Measurements from ENCODE around the gene SREBF2. TPM values are rescaled to one million over a fixed set of nuclear protein-coding genes. Genes with fewer than 3 reads are reported as not detected.

The SREBF2 gene
- total and polyA plus RNA-seq, 2 of the 13 experiments (the other 11 are each of a cell fraction or from before 2014, with no cell fraction given), result 53.8 to 72.6 TPM

- TF ChIP-seq, protein P1, sequence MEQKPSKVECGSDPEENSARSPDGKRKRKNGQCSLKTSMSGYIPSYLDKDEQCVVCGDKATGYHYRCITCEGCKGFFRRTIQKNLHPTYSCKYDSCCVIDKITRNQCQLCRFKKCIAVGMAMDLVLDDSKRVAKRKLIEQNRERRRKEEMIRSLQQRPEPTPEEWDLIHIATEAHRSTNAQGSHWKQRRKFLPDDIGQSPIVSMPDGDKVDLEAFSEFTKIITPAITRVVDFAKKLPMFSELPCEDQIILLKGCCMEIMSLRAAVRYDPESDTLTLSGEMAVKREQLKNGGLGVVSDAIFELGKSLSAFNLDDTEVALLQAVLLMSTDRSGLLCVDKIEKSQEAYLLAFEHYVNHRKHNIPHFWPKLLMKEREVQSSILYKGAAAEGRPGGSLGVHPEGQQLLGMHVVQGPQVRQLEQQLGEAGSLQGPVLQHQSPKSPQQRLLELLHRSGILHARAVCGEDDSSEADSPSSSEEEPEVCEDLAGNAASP (CRISPR knock-in tag; IDR thresholded peaks at IDR 0.05; ENCODE audit: borderline replicate concordance), result peak; percentile 86
- TF ChIP-seq BRF2 (CRISPR knock-in tag; IDR thresholded peaks at IDR 0.05) (peak; percentile 86), ZNF512B (CRISPR knock-in tag; IDR thresholded peaks at IDR 0.05; ENCODE audit: borderline replicate concordance) (no peak), ZNF441 (CRISPR knock-in tag; IDR thresholded peaks at IDR 0.05; ENCODE audit: borderline replicate concordance) (peak; percentile 92), STAT5B (CRISPR knock-in tag; IDR thresholded peaks at IDR 0.05) (no peak), ZNF747 (CRISPR knock-in tag; IDR thresholded peaks at IDR 0.05; ENCODE audit: borderline replicate concordance) (peak; percentile 69; the same call in 1 of the 2 replicates), MXD4 (CRISPR knock-in tag; IDR thresholded peaks at IDR 0.05) (peak; percentile 75; the same call in 1 of the 2 replicates), POLR2AphosphoS5 (IDR thresholded peaks at IDR 0.05; ENCODE audit: low read depth, low read length) (peak; percentile 79), NPAS2 (CRISPR knock-in tag; IDR thresholded peaks at IDR 0.05; ENCODE audit: borderline replicate concordance) (no peak), CBX5 (CRISPR knock-in tag; IDR thresholded peaks at IDR 0.05; ENCODE audit: borderline replicate concordance) (no peak; the same call in 1 of the 2 replicates), U2AF1 (optimal IDR thresholded peaks at IDR 0.05; ENCODE audit: low read depth, low read length) (peak; percentile 81), CREM (IDR thresholded peaks at IDR 0.05) (peak; percentile 90), CREM (CRISPR knock-in tag; IDR thresholded peaks at IDR 0.05) (no peak), HCFC1 (IDR thresholded peaks at IDR 0.05; ENCODE audit: low read depth, low read length) (0 out of 2 replicates have a peak, but pooled peaks have one; percentile 13), ZNF749 (CRISPR knock-in tag; IDR thresholded peaks at IDR 0.05; ENCODE audit: borderline replicate concordance) (peak; percentile 57; the same call in 1 of the 2 replicates), HMGXB3 (CRISPR knock-in tag; IDR thresholded peaks at IDR 0.05; ENCODE audit: borderline replicate concordance) (peak; percentile 28; the same call in 1 of the 2 replicates), THYN1 (CRISPR knock-in tag; IDR thresholded peaks at IDR 0.05; ENCODE audit: borderline replicate concordance, low read depth) (0 out of 2 replicates have a peak, but pooled peaks have one; percentile 81), ZBTB8A (CRISPR knock-in tag; IDR thresholded peaks at IDR 0.05; ENCODE audit: borderline replicate concordance, low read depth) (peak; percentile 9; the same call in 1 of the 2 replicates)
Observed at GRCh38 chr22:41832553-41833368, at the start of gene SREBF2 (continued).

Measured in HepG2 (cell line).